Bronchial epithelial cell (primary cell): ENCODE data around the gene PLCB1. TPM values are rescaled to one million over a fixed set of nuclear protein-coding genes. Genes with fewer than 3 reads are reported as not detected.

Source experiments
- DNase-seq: peaks from one replicate; pipeline ENCODE4 v3.0.0-alpha.2; 2010; ENCODE audit warnings: low read depth
- FAIRE-seq: peaks from 2 replicates; lab custom pipeline; 2011; peaks lifted over from hg19 to GRCh38; lab: Jason Lieb, UNC
- H3K27me3 ChIP-seq: 2 replicates; pipeline ENCODE4 v1.5.1; 2011; ENCODE audit warnings: low read length; ENCODE audit not compliant: control insufficient read depth, insufficient read depth
- H3K36me3 ChIP-seq: 2 replicates; pipeline ENCODE4 v1.5.1; 2011; ENCODE audit warnings: low read length; ENCODE audit not compliant: control insufficient read depth, insufficient read depth
- H3K4me3 ChIP-seq: 2 replicates; pipeline ENCODE4 v1.5.1; 2011; ENCODE audit warnings: mild to moderate bottlenecking, low read depth, low read length, control low read depth
- total RNA-seq: library from RNA; depleted of rRNA; stranded (reverse); fragments of >200 nt; gene quantifications from 2 replicates; pipeline ENCODE4 v1.2.1, GENCODE V29; 2014
- TF ChIP-seq, protein P1 (sequence below): IDR thresholded peaks from 2 replicates; pipeline ENCODE4 v1.5.1; 2011; ENCODE audit warnings: mild to moderate bottlenecking, moderate library complexity, low read length, control low read depth, inconsistent platforms; ENCODE audit not compliant: insufficient read depth, severe bottlenecking

The PLCB1 gene
- total RNA-seq, 1 donor from 2014 or later = 1.1 TPM

DNA sequence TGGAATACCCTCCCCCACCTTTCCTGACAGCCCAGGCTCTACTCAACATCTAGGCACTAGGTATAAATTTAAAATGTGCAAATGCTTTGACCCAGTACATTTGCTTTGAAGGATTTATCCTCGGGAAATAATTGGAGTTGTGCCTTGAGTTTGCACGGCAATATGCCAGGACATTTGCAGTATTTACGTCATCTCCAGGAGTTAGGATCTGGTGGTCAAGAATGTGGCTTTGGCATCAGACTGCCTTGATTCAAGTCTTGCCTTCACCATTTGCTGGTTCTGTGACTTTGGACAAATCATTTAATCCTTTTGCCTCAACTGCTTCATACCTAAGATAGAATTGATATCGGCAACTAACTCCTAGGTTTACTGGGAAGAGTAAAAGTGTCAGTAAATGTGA, 169.6 kb downstream of the PLCB1 start:
- no peak overlapping the region for H3K4me3 ChIP-seq
- H3K27me3 ChIP-seq = no peaks in the 10 kb centered on the region
- no peaks in the 10 kb centered on the region for H3K36me3 ChIP-seq
- no peak for FAIRE-seq
- TF ChIP-seq, protein P1, sequence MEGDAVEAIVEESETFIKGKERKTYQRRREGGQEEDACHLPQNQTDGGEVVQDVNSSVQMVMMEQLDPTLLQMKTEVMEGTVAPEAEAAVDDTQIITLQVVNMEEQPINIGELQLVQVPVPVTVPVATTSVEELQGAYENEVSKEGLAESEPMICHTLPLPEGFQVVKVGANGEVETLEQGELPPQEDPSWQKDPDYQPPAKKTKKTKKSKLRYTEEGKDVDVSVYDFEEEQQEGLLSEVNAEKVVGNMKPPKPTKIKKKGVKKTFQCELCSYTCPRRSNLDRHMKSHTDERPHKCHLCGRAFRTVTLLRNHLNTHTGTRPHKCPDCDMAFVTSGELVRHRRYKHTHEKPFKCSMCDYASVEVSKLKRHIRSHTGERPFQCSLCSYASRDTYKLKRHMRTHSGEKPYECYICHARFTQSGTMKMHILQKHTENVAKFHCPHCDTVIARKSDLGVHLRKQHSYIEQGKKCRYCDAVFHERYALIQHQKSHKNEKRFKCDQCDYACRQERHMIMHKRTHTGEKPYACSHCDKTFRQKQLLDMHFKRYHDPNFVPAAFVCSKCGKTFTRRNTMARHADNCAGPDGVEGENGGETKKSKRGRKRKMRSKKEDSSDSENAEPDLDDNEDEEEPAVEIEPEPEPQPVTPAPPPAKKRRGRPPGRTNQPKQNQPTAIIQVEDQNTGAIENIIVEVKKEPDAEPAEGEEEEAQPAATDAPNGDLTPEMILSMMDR = no peak
- no peak for DNase-seq

DNA sequence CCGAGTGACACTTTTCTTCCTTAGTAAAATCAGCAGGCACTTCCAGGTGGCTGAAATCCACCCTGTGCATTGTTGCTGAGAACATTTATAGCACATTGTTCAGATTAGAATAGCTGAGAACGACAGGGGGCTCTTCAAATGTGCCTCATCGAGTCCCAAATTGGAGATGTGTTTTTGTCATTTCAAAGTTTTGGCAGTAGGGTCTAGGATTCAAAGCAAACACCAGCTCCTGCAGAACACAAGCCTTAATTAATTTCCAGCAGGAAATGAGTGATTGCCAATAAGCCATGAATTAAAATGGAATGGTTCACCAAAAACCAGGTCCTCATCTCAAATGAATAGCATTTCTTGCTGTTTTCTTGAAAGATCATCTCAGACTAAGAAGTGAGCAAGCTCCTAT, 171.6 kb downstream of the PLCB1 start:
- Histone ChIP-seq H3K27me3 (no peaks in the 10 kb centered on the region), H3K36me3 (no peaks in the 10 kb centered on the region), H3K4me3 (no peak overlapping the region)
- DNase-seq = no peak
- peak; percentile 83 for FAIRE-seq
- TF ChIP-seq, protein P1 = no peak

DNA sequence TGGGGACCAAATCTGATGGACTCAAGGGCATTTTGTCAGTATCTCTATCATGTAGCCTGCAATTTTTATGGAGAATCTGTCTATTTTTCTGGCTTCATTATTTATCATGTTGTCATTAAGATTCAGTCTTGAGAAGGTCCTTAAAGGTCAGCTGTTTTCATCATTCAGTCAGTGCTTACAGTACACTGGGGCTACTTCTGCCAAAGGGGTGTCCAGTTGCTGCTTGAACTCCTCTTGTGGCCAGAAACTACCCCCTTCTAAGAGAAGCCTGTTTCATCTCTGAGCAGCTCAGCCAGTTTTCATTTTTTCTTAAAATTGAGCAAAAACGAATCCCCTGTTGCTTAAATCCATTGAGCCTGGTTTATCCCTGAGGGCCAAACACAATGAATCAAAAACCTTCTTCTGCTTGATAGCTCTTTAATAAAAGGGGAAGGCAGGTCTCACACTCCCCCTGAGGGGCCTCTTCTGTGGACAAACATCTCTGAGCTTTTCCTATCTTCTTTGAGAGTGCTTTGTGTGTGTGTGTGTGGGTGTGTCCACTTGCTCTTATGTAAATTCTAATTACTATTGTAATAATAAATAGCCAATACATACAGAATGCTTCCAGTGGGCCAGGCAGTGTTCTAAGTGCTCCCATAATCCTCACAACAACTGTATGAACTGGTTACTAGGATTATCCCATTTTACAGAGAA, 172.2 kb downstream of the PLCB1 start:
- H3K4me3 ChIP-seq = no peak overlapping the region
- DNase-seq (no peak), FAIRE-seq (no peak)
- TF ChIP-seq, protein P1 = no peak
- no peaks in the 10 kb centered on the region for H3K36me3 ChIP-seq
- H3K27me3 ChIP-seq = no peaks in the 10 kb centered on the region

DNA sequence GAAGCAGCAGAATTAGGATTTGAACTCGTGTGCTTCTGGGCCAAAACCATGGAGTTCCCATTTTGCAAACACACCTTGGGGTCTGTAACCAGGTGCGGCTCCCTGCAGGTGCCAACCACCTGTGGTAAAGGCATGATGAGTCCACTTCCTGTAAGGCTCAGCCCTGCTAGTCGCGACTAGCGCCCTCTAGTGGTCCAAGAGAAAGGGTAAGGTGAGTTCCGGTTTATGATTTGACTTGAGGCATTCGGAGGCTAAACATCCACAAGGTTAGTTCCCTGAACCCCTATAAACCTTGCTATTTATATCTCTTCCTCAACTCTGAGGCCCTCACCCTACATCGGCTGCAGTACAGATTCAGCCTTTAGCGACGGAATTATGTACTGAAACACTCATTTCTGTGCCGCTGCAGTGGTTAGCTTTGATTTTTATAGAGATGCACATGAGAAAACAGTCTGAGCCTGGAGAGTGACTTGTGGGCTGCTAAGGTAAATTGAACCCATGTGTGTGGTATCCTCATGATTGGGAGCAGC, 173.4 kb downstream of the PLCB1 start:
- DNase-seq (peak; percentile 67), FAIRE-seq (no peak)
- Histone ChIP-seq H3K36me3 (no peaks in the 10 kb centered on the region), H3K27me3 (no peaks in the 10 kb centered on the region), H3K4me3 (no peak overlapping the region)
- TF ChIP-seq, protein P1 = peak; percentile 84

DNA sequence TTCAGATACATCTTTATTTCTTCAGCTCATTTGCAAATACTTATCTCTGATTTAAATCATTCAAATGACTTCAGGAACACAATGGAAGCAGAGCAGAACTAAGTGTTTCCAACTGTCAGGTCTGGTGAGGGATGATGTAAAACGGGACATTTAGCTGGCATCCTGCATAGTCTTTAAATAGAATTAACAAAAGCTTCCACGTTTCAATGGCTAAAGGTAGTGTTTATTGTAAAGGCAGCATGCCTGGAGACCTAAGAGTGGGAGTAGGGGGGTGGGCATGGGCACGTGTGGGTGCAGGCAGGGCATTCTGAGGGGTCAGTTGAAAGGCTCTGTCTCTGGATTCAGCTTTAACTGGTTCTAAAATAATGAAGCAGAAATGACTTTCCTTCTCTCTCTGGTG, 174.9 kb downstream of the PLCB1 start:
- FAIRE-seq = no peak
- Histone ChIP-seq H3K27me3 (no peaks in the 10 kb centered on the region), H3K4me3 (no peak overlapping the region), H3K36me3 (no peaks in the 10 kb centered on the region)
- DNase-seq = no peak
- TF ChIP-seq, protein P1 = no peak
